OCI-LY7 (cell line): Measurements from ENCODE around the gene NINJ2. TPM values are rescaled to one million over a fixed set of nuclear protein-coding genes. Genes with fewer than 3 reads are reported as not detected.

Experiments used
- BruUV-seq: library from RNA; stranded (reverse); fragments of 400-500 nt; replicated peaks from 2 replicates; lab custom pipeline; 2021; lab: Mats Ljungman, UMichigan
- CTCF ChIA-PET: fragments of 300-600 bp; sonication (Branson Sonifier 250); formaldehyde crosslinking; loops from one replicate; lab custom pipeline; 2022; ENCODE audit warnings: antibody characterized with exemption; ENCODE audit not compliant: unreplicated experiment; lab: Charles Lee
- POLR2A ChIA-PET: fragments of 300-600 bp; sonication (Branson Sonifier 250); formaldehyde crosslinking; loops from one replicate; lab custom pipeline; 2022; ENCODE audit warnings: antibody characterized with exemption; lab: Charles Lee
- DNase-seq: peaks from one replicate; pipeline ENCODE4 v3.0.0-alpha.2; 2015; ENCODE audit warnings: low spot score
- H2AFZ ChIP-seq: fragments of 200-600 bp; sonication (generic), shearing (Covaris generic); 2 replicates; pipeline ENCODE4 v1.6.1; 2014; ENCODE audit warnings: mild to moderate bottlenecking, antibody characterized with exemption, low read length, moderate library complexity
- H3K27ac ChIP-seq: fragments of 200-600 bp; sonication (generic); 2 replicates; pipeline ENCODE4 v1.5.1; 2014; ENCODE audit warnings: mixed run types, low read depth, mild to moderate bottlenecking, moderate library complexity, low read length, inconsistent platforms; ENCODE audit not compliant: poor library complexity, severe bottlenecking
- H3K36me3 ChIP-seq: fragments of 200-600 bp; sonication (generic); 2 replicates; pipeline ENCODE4 v1.6.1; 2014; ENCODE audit warnings: mild to moderate bottlenecking, antibody characterized with exemption, low read length, moderate library complexity, mixed read lengths; ENCODE audit not compliant: insufficient read depth
- H3K4me1 ChIP-seq: fragments of 200-600 bp; sonication (generic); 2 replicates; pipeline ENCODE4 v1.5.1; 2014; ENCODE audit warnings: mild to moderate bottlenecking, low read length; ENCODE audit not compliant: insufficient read depth, poor library complexity, severe bottlenecking
- H3K4me2 ChIP-seq: fragments of 200-600 bp; sonication (generic); 2 replicates; pipeline ENCODE4 v1.6.1; 2014; ENCODE audit warnings: mild to moderate bottlenecking, low read length
- H3K4me3 ChIP-seq: fragments of 200-600 bp; sonication (generic); 2 replicates; pipeline ENCODE4 v1.5.1; 2014; ENCODE audit warnings: mild to moderate bottlenecking, low read depth, low read length; ENCODE audit not compliant: poor library complexity, severe bottlenecking
- H3K79me2 ChIP-seq: fragments of 200-600 bp; sonication (generic); 2 replicates; pipeline ENCODE4 v1.6.1; 2016; ENCODE audit warnings: low read depth, mild to moderate bottlenecking, low read length, moderate library complexity, mixed read lengths; ENCODE audit not compliant: insufficient read depth
- H3K9me2 ChIP-seq: fragments of 200-600 bp; sonication (generic); 2 replicates; pipeline ENCODE4 v1.6.1; 2016; ENCODE audit warnings: mild to moderate bottlenecking, low read length, mixed read lengths; ENCODE audit not compliant: insufficient read depth
- H3K9me3 ChIP-seq: fragments of 200-600 bp; sonication (generic); 2 replicates; pipeline ENCODE4 v1.6.1; 2014; ENCODE audit warnings: mild to moderate bottlenecking, mixed run types, low read length, mixed read lengths
- H4K20me1 ChIP-seq: fragments of 200-600 bp; sonication (generic); 2 replicates; pipeline ENCODE4 v1.6.1; 2014; ENCODE audit warnings: mild to moderate bottlenecking, antibody characterized with exemption, low read length, moderate library complexity, mixed read lengths; ENCODE audit not compliant: insufficient read depth
- EZH2phosphoT487 ChIP-seq: fragments of 200-600 bp; sonication (generic); IDR thresholded peaks from 2 replicates; pipeline ENCODE4 v1.6.1; 2018; ENCODE audit warnings: low read depth, borderline replicate concordance, mild to moderate bottlenecking, mixed run types, antibody characterized with exemption, low read length, moderate library complexity, mixed read lengths
- intact Hi-C: fragments of 100-400 bp; cut with micrococcal nuclease; formaldehyde crosslinking; loops from one replicate; pipeline ENCODE4 v1.10.0; 2022; ENCODE audit not compliant: unreplicated experiment
- total RNA-seq, 2 experiments: library from RNA; depleted of rRNA in 1 of 2; stranded (reverse); fragments of >200 nt in 1 of 2; shearing (Covaris generic) in 1 of 2; gene quantifications; 2 replicates each; pipeline ENCODE4 v1.2.3, GENCODE V29; 2014 to 2022
- TF ChIP-seq, protein P1 (sequence below): fragments of 200-600 bp; sonication (generic); conservative IDR thresholded peaks from 2 replicates; pipeline ENCODE4 v1.5.1; 2014; ENCODE audit warnings: mild to moderate bottlenecking, antibody characterized with exemption, low read length, moderate library complexity, mixed read lengths

The NINJ2 gene
- total RNA-seq, 2 experiments from 2014 or later, result 0.79 to 4.4 TPM

DNA sequence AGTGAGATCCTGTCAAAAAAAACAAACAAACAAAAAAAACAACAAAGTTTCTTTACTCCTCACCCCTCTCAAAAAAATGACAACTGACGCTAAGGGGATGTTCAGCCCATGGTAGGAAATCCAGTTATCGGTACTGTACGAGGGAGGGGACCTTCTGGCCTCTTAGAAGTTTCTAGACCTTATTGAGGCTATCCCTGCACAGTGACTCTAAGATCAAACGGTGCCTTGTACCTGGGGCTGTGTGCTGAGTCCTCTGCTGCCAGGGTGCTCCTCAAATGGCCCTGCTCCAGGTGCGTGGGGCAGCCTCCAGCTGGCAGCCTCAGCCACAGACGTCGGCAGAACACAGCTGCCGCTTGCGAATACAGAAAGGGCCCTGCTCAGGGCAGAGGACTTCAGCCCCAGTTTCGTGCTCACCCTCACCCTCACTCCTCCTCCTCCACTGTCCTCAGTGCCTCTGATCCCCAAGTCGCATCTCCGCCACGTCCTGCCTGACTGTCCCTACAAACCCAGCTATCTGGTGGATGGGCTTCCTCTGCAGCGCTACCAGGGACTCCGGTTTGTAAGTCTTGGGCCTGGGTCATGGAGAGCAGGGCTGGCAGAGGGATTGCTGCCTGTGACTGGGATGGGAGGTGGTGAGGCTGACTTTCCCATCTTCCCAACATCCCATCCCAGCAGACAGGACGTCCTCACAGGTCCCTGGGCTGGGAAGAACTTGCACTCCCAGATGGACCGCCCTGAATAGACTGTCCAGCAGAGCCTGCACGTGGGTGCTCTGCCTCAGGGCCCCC, 112.6 kb downstream of the NINJ2 start:
- BruUV-seq, result no TSS peak
- no peak for DNase-seq
- no peaks in the 10 kb centered on the region for H3K9me3 ChIP-seq
- H3K4me1 ChIP-seq, result peaks cover 32% of the 10 kb centered on the region
- no peak overlapping the region for H3K4me2 ChIP-seq
- H3K27ac ChIP-seq, result no peak overlapping the region
- H3K79me2 ChIP-seq, result peaks cover 4% of the 10 kb centered on the region; the same call in 1 of the 2 replicates
- ChIA-PET POLR2A (no interaction called here), CTCF (interaction anchor here (1.3 kb wide), 1 partner anchor 98 kb away, joined by 3 read pairs; no protein-coding TSS in a partner anchor)
- H3K4me3 ChIP-seq, result no peak overlapping the region
- TF ChIP-seq, protein P1, sequence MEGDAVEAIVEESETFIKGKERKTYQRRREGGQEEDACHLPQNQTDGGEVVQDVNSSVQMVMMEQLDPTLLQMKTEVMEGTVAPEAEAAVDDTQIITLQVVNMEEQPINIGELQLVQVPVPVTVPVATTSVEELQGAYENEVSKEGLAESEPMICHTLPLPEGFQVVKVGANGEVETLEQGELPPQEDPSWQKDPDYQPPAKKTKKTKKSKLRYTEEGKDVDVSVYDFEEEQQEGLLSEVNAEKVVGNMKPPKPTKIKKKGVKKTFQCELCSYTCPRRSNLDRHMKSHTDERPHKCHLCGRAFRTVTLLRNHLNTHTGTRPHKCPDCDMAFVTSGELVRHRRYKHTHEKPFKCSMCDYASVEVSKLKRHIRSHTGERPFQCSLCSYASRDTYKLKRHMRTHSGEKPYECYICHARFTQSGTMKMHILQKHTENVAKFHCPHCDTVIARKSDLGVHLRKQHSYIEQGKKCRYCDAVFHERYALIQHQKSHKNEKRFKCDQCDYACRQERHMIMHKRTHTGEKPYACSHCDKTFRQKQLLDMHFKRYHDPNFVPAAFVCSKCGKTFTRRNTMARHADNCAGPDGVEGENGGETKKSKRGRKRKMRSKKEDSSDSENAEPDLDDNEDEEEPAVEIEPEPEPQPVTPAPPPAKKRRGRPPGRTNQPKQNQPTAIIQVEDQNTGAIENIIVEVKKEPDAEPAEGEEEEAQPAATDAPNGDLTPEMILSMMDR, result no peak
- no peak for TF ChIP-seq EZH2phosphoT487
- H4K20me1 ChIP-seq, result no peaks in the 10 kb centered on the region
- intact Hi-C loops, result no loop called here
- H2AFZ ChIP-seq, result no peak overlapping the region
- H3K9me2 ChIP-seq, result no peaks in the 10 kb centered on the region
- H3K36me3 ChIP-seq, result no peaks in the 10 kb centered on the region

DNA sequence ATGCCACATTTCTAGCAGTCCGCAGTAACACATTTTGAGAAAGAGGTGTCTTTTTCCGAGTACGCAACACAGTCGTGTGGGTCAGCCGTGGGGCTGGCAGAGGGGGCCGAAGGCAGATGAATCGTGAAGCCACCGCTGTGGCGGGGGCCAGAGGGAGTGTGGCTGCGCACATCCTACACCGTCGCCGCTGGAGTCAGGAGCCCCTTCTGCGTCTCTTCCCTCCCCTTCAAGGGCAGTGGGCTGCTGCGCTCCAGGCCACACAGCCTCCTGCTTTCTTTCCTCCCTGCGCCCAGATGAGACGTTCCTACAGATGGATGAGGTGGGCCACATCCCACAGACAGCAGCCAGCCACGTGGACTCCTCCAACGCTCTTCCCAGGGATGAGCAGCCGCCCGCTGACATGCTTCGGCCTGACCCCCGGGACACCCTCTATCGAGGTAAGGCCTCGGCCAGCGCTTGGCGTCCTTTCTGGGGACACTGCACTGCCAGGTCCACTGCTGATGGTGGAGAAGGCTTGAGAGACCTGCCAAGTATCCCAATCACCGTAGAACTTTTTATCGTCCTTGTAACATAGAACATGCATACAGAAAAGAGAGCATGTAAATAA, 113.7 kb downstream of the NINJ2 start:
- Histone ChIP-seq H3K27ac (no peak overlapping the region), H3K79me2 (no peaks in the 10 kb centered on the region), H3K4me1 (peaks cover 23% of the 10 kb centered on the region), H3K4me2 (no peak overlapping the region), H3K36me3 (no peaks in the 10 kb centered on the region), H4K20me1 (no peaks in the 10 kb centered on the region), H2AFZ (no peak overlapping the region), H3K9me2 (no peaks in the 10 kb centered on the region), H3K4me3 (no peak overlapping the region), H3K9me3 (no peaks in the 10 kb centered on the region)
- no peak for TF ChIP-seq EZH2phosphoT487
- TF ChIP-seq, protein P1, result no peak
- POLR2A ChIA-PET, result no interaction called here
- intact Hi-C loops, result no loop called here
- DNase-seq, result no peak
- BruUV-seq, result no TSS peak
- CTCF ChIA-PET, result no interaction called here
